ENCODE measurements around the gene ATF5.

The ATF5 gene

DNA sequence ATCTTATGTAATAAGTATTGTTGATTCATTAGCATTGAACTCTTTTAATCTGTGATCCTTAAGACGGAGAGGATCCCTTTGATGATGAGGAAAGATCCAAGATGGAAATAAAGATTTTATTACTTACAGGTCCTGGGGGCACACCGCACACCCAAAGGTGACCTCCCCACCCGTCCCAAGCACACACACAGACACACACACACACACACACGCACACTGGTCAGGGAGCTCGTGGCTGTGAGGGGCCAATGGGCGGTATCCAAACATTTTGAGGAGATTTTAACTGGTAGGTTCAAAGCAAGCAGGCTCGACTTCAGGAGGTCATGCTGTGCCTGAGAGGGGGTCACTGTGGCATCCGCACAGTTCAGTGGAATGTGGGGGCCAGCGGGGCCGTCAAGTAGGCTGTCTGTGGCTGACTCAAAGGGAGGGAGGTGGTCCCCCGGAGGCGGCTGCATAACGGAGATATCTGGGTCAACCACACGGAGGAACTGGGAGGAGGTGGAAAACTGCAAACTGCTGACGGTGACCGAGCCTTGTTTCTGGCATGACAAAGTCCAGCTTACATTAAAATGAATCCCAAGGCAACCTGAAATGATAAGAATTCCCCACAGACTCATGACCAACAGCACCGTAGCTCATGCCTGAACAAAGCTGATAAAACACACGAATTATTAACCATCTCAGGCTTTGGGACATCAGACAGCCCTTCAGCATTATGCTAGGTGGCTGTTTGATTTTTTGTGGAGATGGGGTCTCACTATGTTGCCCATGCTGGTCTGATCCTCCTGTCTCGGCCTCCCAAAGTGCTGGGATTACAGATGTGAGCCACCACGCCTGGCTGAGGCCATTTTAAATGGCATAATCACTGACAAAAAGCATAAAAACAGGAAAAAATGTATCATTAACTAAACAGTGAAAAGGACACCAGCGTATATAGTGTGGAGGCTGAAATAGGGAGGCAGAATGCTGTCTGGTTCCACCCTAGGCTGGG, 52.9 kb downstream of the ATF5 start:
- no peak for DNase-seq

Data from stimulated activated CD4-positive, alpha-beta T cell treated with anti-CD3 and anti-CD28 coated beads, Interleukin-2, amount 100 ng/mL, for 24 hours (primary cell).